C4-2B (cell line): ENCODE results near the gene CNTFR.

Experiments
- CTCF ChIP-seq: fragments of 450-650 bp; conservative IDR thresholded peaks from 2 replicates; pipeline ENCODE4 v1.5.1; 2017; ENCODE audit warnings: mild to moderate bottlenecking
- ZFX ChIP-seq: fragments of 450-650 bp; IDR thresholded peaks from 2 replicates; pipeline ENCODE4 v1.6.1; 2017

- TF ChIP-seq CTCF (no peak), ZFX (no peak)
Observed at GRCh38 chr9:34584970-34585369, 4.6 kb downstream of the CNTFR start.
